IPS-NIHi7 (cell line): Measurements from ENCODE around the gene GNAO1.
A peak's percentile ranks its signal among the peaks of the same experiment; 100 is the strongest.

Source experiments
- DNase-seq: peaks from one replicate; pipeline ENCODE4 v3.0.0; 2012; ENCODE audit warnings: mixed read lengths; ENCODE audit errors: extremely low spot score

The GNAO1 gene

GRCh38 chr16:56241596-56241995 is 50.3 kb downstream of the GNAO1 start:
- DNase-seq: no peak

GRCh38 chr16:56242740-56243139 is 51.5 kb downstream of the GNAO1 start:
- DNase-seq: no peak

GRCh38 chr16:56244612-56245011 is 53.3 kb downstream of the GNAO1 start:
- no peak for DNase-seq

- no peak for DNase-seq
Observed at GRCh38 chr16:56245197-56245596, 53.9 kb downstream of the GNAO1 start.

GRCh38 chr16:56246051-56246817 is 54.9 kb downstream of the GNAO1 start:
- DNase-seq: peak; percentile 62

GRCh38 chr16:56247018-56247417 is 55.7 kb downstream of the GNAO1 start:
- no peak for DNase-seq

GRCh38 chr16:56247808-56248207 is 56.5 kb downstream of the GNAO1 start:
- DNase-seq: no peak

GRCh38 chr16:56252835-56253234 is 61.5 kb downstream of the GNAO1 start:
- DNase-seq: no peak

- DNase-seq: no peak
Observed at GRCh38 chr16:56255904-56256303, 64.6 kb downstream of the GNAO1 start.

GRCh38 chr16:56257239-56257638 is 66.0 kb downstream of the GNAO1 start:
- DNase-seq: no peak

GRCh38 chr16:56257666-56258342 is 66.5 kb downstream of the GNAO1 start:
- no peak for DNase-seq

GRCh38 chr16:56258508-56259424 is 67.5 kb downstream of the GNAO1 start:
- no peak for DNase-seq

GRCh38 chr16:56259425-56259779 is 68.1 kb downstream of the GNAO1 start:
- DNase-seq: no peak

GRCh38 chr16:56260378-56261160 is 69.3 kb downstream of the GNAO1 start:
- DNase-seq: no peak

- DNase-seq: no peak
Observed at GRCh38 chr16:56261656-56262055, 70.4 kb downstream of the GNAO1 start.

GRCh38 chr16:56262148-56262547 is 70.9 kb downstream of the GNAO1 start:
- no peak for DNase-seq

- no peak for DNase-seq
Observed at GRCh38 chr16:56262551-56263245, 71.4 kb downstream of the GNAO1 start.

GRCh38 chr16:56263711-56264608 is 72.7 kb downstream of the GNAO1 start:
- no peak for DNase-seq

GRCh38 chr16:56264609-56264972 is 73.3 kb downstream of the GNAO1 start:
- no peak for DNase-seq

GRCh38 chr16:56265184-56265583 is 73.9 kb downstream of the GNAO1 start:
- no peak for DNase-seq
